ENCODE measurements around the gene DMPK.

Gene DMPK

DNA sequence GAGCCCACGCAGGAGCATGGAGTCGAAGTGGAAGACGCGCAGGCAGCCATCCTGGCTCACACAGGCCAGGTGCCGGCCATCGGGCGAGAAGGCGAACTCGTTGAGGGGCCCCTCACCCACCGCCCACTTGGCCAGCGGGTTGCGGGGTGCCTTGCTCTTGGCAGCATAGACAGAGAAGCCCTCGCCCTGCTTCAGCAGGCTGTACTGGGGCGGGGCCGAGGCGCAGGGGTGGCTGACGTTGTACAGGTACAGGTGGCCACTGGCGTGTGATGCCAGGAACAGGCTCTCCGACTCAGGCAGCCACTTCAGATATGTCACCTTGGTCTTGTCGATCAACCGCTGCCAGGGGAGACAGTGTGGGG, 4.2 kb upstream of the DMPK start:
- no peak for FAIRE-seq
- no peak for DNase-seq (ENCODE audit: low spot score)

- FAIRE-seq (no peak), DNase-seq (ENCODE audit: low spot score) (no peak)
Measured at GRCh38 chr19:45785781-45786532, 3.7 kb upstream of the DMPK start.

- FAIRE-seq = no peak
- no peak for DNase-seq (ENCODE audit: low spot score)
Measured at GRCh38 chr19:45785097-45785496, 2.8 kb upstream of the DMPK start.

- FAIRE-seq = no peak
Measured at GRCh38 chr19:45784096-45784495, 1.8 kb upstream of the DMPK start.

GRCh38 chr19:45782820-45783785, 813 bp upstream of the DMPK start:
- DNase-seq (ENCODE audit: low spot score) (no peak), FAIRE-seq (no peak)

More at GRCh38 chr19:45784096-45784495, 1.8 kb upstream of the DMPK start:
- DNase-seq (ENCODE audit: low spot score) = no peak

DNA sequence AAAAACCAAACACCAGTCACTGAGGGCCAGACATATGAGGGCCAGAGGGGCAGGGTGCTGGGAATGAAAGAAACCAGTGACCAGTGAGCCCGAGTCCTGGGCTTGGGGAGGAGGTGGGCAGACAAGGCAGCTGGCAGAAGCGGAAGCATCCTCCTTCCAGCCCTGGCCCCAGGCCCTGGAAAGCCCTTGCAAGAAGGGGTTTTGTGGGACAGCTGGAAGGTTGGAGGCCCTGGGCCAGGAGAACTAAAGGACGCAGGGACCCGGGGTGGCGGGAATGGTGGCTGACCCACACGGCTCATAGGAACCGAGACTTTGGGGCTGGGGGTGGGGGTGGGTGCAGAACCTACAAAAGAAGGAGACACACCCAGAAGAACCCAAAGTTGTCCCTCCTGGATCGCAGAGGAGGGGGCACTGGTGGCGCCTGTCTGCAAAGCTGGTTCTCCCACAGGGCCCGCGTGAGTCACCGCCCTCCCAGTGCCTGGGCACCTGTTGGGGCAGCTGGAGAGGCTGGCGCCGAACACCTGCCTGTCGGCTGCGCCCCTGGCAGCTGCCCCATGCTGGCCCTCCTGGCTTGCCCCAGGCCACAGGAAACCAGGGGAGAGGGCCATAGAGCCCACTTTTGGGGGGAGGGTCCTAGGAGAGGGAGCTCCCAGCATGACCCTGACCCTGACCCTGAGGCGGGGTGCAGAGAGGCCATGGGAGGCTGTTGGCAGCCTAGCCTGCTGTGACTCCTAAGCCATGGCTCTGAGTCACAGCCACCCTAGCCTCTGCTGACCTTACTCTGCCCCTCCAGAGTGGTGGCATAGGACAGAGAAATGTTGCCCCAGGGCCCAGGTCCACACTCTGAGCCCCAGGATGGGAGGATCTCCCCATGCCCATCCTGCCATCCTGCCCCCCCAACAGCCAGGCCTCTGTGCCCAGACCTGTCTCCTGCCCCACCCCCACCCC, 802 bp downstream of the DMPK start:
- DNase-seq (ENCODE audit: low spot score) (peak; percentile 16), FAIRE-seq (no peak)

DNA sequence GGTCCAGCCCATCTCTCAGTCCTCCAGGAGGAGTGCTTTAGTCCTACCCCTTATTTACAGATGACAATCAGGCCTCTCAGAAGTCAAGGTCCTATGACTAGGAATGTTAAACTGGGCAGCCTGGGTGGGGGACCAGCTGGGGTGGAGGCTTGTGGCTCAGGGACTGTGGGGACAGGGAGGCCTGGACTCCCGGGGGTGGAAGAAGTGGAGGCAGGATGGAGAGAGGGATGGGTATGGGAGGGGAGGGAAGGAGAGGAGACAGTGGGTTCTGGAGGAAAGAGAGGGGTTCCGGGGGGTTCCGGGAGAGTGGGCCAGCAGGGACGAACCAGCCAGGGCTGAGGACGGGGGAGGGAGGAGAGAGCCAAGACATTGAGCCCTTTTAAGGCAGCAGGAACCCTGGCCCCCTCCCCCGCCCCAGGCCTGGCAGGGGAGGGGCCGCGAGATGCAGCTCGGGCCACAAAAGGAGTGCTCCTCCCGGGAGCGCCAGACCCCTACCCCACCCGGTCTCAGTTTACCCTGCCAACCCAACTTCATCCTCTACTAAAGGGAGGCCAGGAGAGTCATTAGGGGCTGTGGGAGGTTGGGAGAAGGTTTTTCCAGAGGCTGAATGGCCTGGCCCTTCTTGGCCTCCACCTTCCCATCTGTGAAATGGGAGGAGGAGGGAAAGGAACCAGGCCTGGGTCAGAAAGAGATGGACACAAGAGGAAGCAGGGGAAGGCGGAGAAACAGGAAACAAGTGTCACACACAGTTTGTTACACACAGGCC, 1.7 kb downstream of the DMPK start:
- DNase-seq (ENCODE audit: low spot score) (no peak), FAIRE-seq (no peak)

GRCh38 chr19:45780146-45780447, 2.2 kb downstream of the DMPK start:
- no peak for DNase-seq (ENCODE audit: low spot score)
- no peak for FAIRE-seq

GRCh38 chr19:45779231-45780145, 2.8 kb downstream of the DMPK start:
- no peak for FAIRE-seq
- no peak for DNase-seq (ENCODE audit: low spot score)

- DNase-seq (ENCODE audit: low spot score) (no peak), FAIRE-seq (no peak)
Measured at GRCh38 chr19:45778010-45778661, 4.2 kb downstream of the DMPK start.

DNA sequence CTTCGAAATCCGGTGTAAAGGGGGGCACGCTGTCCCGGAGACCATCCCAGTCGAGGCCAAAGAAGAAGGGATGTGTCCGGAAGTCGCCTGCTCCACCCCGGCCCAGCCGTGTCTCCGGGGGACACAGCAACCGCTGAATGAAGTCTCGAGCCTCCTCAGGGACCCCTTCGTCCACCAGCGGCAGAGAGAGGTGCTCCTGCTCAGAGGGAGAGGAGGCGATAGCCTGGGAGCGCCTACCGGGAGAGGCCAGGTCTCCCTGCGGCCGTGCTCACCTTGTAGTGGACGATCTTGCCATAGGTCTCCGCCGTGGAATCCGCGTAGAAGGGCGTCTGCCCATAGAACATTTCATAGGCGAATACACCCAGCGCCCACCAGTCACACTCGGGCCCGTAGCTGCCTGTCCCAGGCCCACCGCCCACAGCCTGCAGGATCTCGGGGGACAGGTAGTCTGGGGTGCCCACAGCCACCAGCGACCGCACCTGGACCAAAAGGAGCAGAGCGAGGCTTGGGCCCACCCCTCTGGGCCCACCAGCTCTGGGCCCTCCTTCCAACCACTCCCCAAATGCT, 4.8 kb downstream of the DMPK start:
- FAIRE-seq (no peak), DNase-seq (ENCODE audit: low spot score) (no peak)

- FAIRE-seq (no peak), DNase-seq (ENCODE audit: low spot score) (no peak)
Measured at GRCh38 chr19:45774765-45775164, 7.5 kb downstream of the DMPK start.

DNA sequence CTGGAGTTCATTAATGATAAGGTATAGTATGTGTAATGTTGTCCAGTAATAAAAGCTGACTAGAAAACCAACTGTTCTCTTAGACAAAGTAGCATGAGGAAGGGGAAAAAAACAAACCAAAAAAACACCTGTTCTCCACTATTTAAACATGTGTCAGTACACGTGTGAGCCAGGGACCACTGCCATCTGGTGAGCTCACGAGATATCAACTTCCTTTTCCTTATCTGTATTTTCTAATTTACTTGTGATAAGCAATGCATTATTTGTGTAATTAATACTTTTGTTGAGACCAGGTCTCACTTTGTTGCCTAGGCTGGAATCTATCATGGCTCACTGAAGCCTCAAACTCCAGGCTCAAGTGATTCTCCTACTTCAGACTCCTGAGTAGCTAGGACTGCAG, 8.9 kb downstream of the DMPK start:
- FAIRE-seq = no peak
- DNase-seq (ENCODE audit: low spot score) = no peak

- no peak for FAIRE-seq
- DNase-seq (ENCODE audit: low spot score) = no peak
Measured at GRCh38 chr19:45772912-45773311, 9.4 kb downstream of the DMPK start.

- no peak for FAIRE-seq
- no peak for DNase-seq (ENCODE audit: low spot score)
Measured at GRCh38 chr19:45772130-45772840, 10.0 kb downstream of the DMPK start.

DNA sequence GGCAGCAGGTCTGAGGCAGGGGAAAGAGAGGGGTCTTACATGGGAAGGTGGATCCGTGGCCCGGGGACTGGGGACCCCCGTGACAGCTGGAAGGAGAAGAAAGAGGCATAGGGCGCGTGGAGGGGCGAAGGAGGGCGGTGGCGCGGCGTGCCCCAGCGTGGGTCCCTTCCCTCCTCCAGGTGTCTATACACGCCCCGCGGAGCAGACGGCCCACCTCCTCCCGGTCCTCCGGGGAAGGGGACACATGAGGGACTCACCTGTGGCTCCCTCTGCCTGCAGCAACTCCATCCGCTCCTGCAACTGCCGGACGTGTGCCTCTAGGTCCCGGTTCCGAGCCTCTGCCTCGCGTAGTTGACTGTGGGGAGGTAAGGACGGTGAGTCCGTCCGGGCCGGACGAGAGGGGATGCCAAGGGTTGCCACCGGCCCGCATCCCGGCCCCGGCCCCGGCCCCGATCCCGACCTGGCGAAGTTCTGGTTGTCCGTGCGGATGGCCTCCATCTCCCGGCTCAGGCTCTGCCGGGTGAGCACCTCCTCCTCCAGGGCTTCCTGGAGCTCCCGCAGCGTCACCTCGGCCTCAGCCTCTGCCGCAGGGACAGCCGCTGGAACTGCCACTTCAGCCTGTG, 10.9 kb downstream of the DMPK start:
- DNase-seq (ENCODE audit: low spot score) (no peak), FAIRE-seq (no peak)

GRCh38 chr19:45770192-45771101, 11.8 kb downstream of the DMPK start:
- DNase-seq (ENCODE audit: low spot score) (peak; percentile 67), FAIRE-seq (no peak)
